AG04449 (cell line): ENCODE measurements around the gene PVALEF.

Source experiments
- CTCF ChIA-PET: fragments of 350-600 bp; formaldehyde crosslinking; extraction: SDS; loops from one replicate; lab custom pipeline; 2021; ENCODE audit warnings: antibody characterized with exemption; lab: Yijun Ruan, JAX
- POLR2A ChIA-PET: fragments of 400-600, 350-600 bp; formaldehyde crosslinking; extraction: SDS; loops from one replicate; lab custom pipeline; 2020; ENCODE audit warnings: antibody characterized with exemption, inconsistent platforms; lab: Yijun Ruan, JAX
- DNase-seq: peaks from one replicate; pipeline ENCODE4 v3.0.0-alpha.2; 2010; ENCODE audit warnings: low read depth, low spot score
- H3K4me3 ChIP-seq: 2 replicates; pipeline ENCODE4 v1.5.1; 2011; ENCODE audit warnings: low read depth, mild to moderate bottlenecking, control low read depth, low read length
- CTCF ChIP-seq: IDR thresholded peaks from one replicate; pipeline ENCODE4 v1.5.1; 2011; ENCODE audit warnings: mild to moderate bottlenecking, moderate library complexity, low read length, control low read depth, inconsistent platforms; ENCODE audit not compliant: insufficient read depth; ENCODE audit errors: missing control alignments

PVALEF gene

GRCh38 chr17:81148571-81148970 lies 16.7 kb upstream of the PVALEF start:
- no peak for DNase-seq
- TF ChIP-seq CTCF, result no peak
- CTCF ChIA-PET, result interaction anchor here (0.7 kb wide), 1 partner anchor 13 kb away, joined by 3 read pairs; no protein-coding TSS in a partner anchor
- no peak overlapping the region for H3K4me3 ChIP-seq
- POLR2A ChIA-PET, result no interaction called here

GRCh38 chr17:81148986-81149533 lies 16.2 kb upstream of the PVALEF start:
- TF ChIP-seq CTCF, result no peak
- no peak for DNase-seq
- no peak overlapping the region for H3K4me3 ChIP-seq
- ChIA-PET POLR2A (no interaction called here), CTCF (interaction anchor here (0.7 kb wide), 1 partner anchor 335 kb away, joined by 3 read pairs; no protein-coding TSS in a partner anchor)

GRCh38 chr17:81150377-81151077 lies 14.8 kb upstream of the PVALEF start:
- no peak for TF ChIP-seq CTCF
- no peak overlapping the region for H3K4me3 ChIP-seq
- ChIA-PET CTCF (interaction anchor here (2.0 kb wide), 1 partner anchor 9 kb away, joined by 7 read pairs; no protein-coding TSS in a partner anchor), POLR2A (no interaction called here)
- DNase-seq, result no peak

- ChIA-PET POLR2A (no interaction called here), CTCF (interaction anchor here (2.0 kb wide), 1 partner anchor 10 kb away, joined by 7 read pairs; no protein-coding TSS in a partner anchor)
- no peak for DNase-seq
- H3K4me3 ChIP-seq, result no peak overlapping the region
- no peak for TF ChIP-seq CTCF
Measured at GRCh38 chr17:81151278-81151677, 14.0 kb upstream of the PVALEF start.

- CTCF ChIA-PET, result interaction anchor here (1.5 to 3.0 kb wide), 2 partner anchors 9 to 12 kb away, joined by 5 to 25 read pairs; no protein-coding TSS in a partner anchor
Measured at GRCh38 chr17:81152288-81152828, 12.9 kb upstream of the PVALEF start.

More at GRCh38 chr17:81152288-81152828, 12.9 kb upstream of the PVALEF start:
- no peak for TF ChIP-seq CTCF
- DNase-seq, result no peak
- POLR2A ChIA-PET, result no interaction called here
- no peak overlapping the region for H3K4me3 ChIP-seq
